ENCODE results near the gene TAF3. TPM values are rescaled to one million over a fixed set of nuclear protein-coding genes. Genes with fewer than 3 reads are reported as not detected.

TAF3 gene
- total and polyA plus RNA-seq, 8 donors, result 7.0 to 10.4 (median 9.2) TPM

- DNase-seq, result no peak
- H3K36me3 ChIP-seq, result peaks cover 0 to 15% of the 10 kb centered on the region in 2 donors
- H3K4me1 ChIP-seq, result peaks cover 17 to 67% of the 10 kb centered on the region in 2 donors
- no peaks in the 10 kb centered on the region for H3K27me3 ChIP-seq
- H3K9me3 ChIP-seq, result no peaks in the 10 kb centered on the region
- intact Hi-C loops (cut with DNase I), result no loop called here
- no peak for ATAC-seq
- H3K27ac ChIP-seq, result no peak overlapping the region
- TF ChIP-seq CTCF (IDR thresholded peaks at IDR 0.05), result no peak
- H3K4me3 ChIP-seq, result peak overlapping the region; percentile 97 to 99
Measured at GRCh38 chr10:7786430-7786829, 31.9 kb upstream of the TAF3 start.

GRCh38 chr10:7787150-7787856, 31.0 kb upstream of the TAF3 start:
- ATAC-seq (peak; percentile 32), DNase-seq (peak in 2 of 4 donors; percentile 1 to 86)
- H3K27ac ChIP-seq, result peak overlapping the region; percentile 73 to 85
- no peaks in the 10 kb centered on the region for H3K9me3 ChIP-seq
- H3K4me1 ChIP-seq, result peaks cover 17 to 76% of the 10 kb centered on the region in 2 donors
- H3K36me3 ChIP-seq, result peaks cover 0 to 6% of the 10 kb centered on the region in 2 donors
- intact Hi-C loops (cut with DNase I), result no loop called here
- no peaks in the 10 kb centered on the region for H3K27me3 ChIP-seq
- TF ChIP-seq CTCF (IDR thresholded peaks at IDR 0.05), result no peak
- peak overlapping the region; percentile 97 to 99 for H3K4me3 ChIP-seq

DNA sequence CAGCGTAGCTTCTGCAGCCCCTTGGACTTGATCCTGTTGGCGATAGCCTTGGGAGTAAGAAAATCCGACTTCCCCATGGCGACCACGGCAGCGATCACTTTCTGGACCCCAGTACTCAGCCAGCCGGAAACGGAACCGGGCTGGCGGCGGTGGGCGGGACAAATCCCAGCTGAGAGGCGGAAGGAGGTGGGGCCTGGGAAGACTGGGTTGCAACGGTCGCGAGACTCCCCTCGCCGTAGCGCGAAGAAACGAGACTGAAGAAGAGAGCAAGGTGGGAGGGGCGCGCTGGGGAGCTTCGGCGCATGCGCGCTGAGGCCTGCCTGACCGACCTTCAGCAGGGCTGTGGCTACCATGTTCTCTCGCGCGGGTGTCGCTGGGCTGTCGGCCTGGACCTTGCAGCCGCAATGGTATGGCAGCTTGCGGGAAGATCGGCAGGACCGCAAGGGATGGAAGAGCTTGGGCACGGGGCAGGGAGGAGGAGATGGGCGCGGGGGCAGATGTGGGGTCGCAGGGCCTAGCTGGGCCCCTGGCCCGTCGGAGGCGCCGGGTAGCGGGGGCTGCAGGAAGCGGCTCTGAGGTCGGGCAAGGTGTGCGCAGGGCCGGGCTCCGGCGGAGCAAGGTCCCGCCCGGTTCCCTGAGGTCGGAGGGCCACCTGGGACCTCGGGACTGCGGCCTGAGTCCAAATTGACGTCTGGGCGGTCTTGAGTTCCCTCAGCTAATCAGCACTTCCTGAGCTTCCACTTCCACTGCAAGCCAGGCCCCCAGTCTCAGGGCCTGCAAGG, 30.3 kb upstream of the TAF3 start, which contains the start of the genes ATP5F1C and KIN:
Gene ATP5F1C (plus strand): TSS at position 321 of the 782 bp plus-strand sequence. CDS start 31 bp downstream, at position 352.
Gene KIN (minus strand): TSS at position 137 of the 782 bp plus-strand sequence. CDS start 60 bp downstream, at position 77.
- H3K4me3 ChIP-seq, result peak within 1 kb of the TSS; percentile 97 to 99
- intact Hi-C loops (cut with DNase I), result no loop called here
- peaks cover 0 to 6% of the 10 kb centered on the region in 2 donors for H3K36me3 ChIP-seq
- H3K4me1 ChIP-seq, result peaks cover 17 to 83% of the 10 kb centered on the region in 2 donors
- H3K9me3 ChIP-seq, result no peaks in the 10 kb centered on the region
- peak; percentile 97 to 99 (median 98) for DNase-seq
- no peaks in the 10 kb centered on the region for H3K27me3 ChIP-seq
- peak; percentile 98 for ATAC-seq
- peak within 1 kb of the TSS; percentile 73 to 85 for H3K27ac ChIP-seq
- no peak for TF ChIP-seq CTCF (IDR thresholded peaks at IDR 0.05)

- Histone ChIP-seq H3K4me1 (peaks cover 17 to 79% of the 10 kb centered on the region in 2 donors), H3K27ac (peak overlapping the region; percentile 73 to 85), H3K9me3 (no peaks in the 10 kb centered on the region), H3K4me3 (peak overlapping the region; percentile 97 to 99), H3K27me3 (no peaks in the 10 kb centered on the region), H3K36me3 (peaks cover 0 to 6% of the 10 kb centered on the region in 2 donors)
- TF ChIP-seq CTCF (IDR thresholded peaks at IDR 0.05), result no peak
- intact Hi-C loops (cut with DNase I), result no loop called here
- peak; percentile 25 for ATAC-seq
- peak in 2 of 4 donors; percentile 14 to 32 for DNase-seq
Measured at GRCh38 chr10:7788639-7789286, 29.5 kb upstream of the TAF3 start.

Data from left lung (tissue), 10 donors.